ENCODE measurements around the gene CORO7. TPM values are rescaled to one million over a fixed set of nuclear protein-coding genes. Genes with fewer than 3 reads are reported as not detected.
A peak's percentile ranks its signal among the peaks of the same experiment; 100 is the strongest.

Gene CORO7
- polyA plus RNA-seq, 3 donors: 44.7 to 181 (median 68.4) TPM

DNA sequence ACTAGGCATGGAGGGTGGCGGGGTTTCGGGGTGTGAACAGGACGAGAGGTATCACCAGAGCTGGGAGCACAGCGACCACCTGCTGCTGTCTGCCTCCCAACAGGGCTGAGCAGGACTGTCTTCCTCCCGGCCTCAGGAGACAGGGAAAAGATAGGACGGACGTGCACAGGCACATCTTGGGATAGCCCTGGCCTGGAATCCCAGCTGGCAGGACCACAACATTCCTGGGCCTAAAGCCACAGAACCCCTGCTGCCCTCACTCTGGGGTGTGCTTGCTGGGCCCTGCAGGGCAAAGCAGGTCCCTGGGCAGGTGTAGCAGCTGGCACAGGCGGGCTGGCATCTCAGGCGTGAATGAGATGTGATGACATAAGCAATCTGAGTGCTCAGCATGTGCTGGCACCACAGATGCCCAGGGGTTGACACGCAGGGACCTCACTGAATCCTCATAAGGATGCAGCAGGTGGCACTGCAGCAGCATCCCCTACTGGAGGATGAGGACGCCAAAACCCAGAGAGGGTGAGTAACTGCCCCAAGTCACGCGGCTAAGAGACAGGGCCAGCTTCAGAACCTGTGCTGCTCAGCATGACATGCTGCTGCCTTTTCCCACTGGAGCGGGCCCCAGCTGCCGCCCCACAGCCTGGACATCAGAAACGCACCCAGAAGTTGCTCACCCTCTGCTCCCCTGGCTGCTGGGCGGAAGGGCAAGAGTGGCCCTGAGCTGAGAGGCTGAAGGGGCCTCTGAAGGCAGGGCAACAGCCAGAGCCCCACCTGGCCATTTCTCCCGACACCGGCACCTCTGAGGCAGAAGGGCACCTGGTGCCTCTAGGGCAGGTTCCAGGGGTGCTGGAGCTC is 7.1 kb downstream of the CORO7 start:
- WGBS (ENCODE audit: insufficient coverage): 97% methylated on average over 19 of the region's 19 CpGs

DNA sequence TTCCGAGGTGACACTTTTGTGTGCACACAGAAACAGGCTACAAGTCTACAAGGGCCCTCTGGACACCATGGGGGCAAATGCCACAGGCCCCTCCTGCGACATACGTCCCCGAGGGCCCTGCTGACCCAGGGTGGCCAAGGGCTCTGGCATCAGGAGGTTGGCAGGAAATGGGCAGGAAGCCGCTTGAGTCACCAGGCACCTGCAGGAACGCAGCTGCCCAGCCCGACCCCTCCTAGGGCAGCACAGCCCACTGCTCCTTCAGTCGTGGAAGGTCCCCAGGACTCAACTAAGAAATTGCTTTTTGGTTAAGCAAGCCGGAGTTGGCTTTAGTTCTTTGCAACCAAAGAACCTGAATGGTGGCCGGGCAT is 8.1 kb downstream of the CORO7 start:
- WGBS (ENCODE audit: insufficient coverage): 85% methylated on average over 10 of the region's 10 CpGs
- H3K4me3 Mint-ChIP-seq: no peak overlapping the region
- DNase-seq: no peak
- H3K4me1 Mint-ChIP-seq: peaks cover 2% of the 10 kb centered on the region
- H2AFZ ChIP-seq (ENCODE audit: insufficient read depth, low read depth, low read length, poor library complexity, severe bottlenecking): no peak overlapping the region
- H3K79me2 ChIP-seq (ENCODE audit: insufficient read depth, low read length): peaks cover 70% of the 10 kb centered on the region
- H3K27me3 Mint-ChIP-seq (ENCODE audit: low read depth in 3 of 3): peaks cover 0 to 1% (median 0%) of the 10 kb centered on the region in 3 donors
- no peaks in the 10 kb centered on the region for H3K27me3 ChIP-seq (ENCODE audit: control insufficient read depth in 2 of 2, insufficient read depth in 2 of 2, low read length in 2 of 2)
- no peak overlapping the region for H3K9ac ChIP-seq (ENCODE audit: insufficient read depth, low read length, poor library complexity, severe bottlenecking)
- TF ChIP-seq, protein P1, sequence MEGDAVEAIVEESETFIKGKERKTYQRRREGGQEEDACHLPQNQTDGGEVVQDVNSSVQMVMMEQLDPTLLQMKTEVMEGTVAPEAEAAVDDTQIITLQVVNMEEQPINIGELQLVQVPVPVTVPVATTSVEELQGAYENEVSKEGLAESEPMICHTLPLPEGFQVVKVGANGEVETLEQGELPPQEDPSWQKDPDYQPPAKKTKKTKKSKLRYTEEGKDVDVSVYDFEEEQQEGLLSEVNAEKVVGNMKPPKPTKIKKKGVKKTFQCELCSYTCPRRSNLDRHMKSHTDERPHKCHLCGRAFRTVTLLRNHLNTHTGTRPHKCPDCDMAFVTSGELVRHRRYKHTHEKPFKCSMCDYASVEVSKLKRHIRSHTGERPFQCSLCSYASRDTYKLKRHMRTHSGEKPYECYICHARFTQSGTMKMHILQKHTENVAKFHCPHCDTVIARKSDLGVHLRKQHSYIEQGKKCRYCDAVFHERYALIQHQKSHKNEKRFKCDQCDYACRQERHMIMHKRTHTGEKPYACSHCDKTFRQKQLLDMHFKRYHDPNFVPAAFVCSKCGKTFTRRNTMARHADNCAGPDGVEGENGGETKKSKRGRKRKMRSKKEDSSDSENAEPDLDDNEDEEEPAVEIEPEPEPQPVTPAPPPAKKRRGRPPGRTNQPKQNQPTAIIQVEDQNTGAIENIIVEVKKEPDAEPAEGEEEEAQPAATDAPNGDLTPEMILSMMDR (IDR thresholded peaks at IDR 0.05): no peak
- intact Hi-C loops (cut with micrococcal nuclease): no loop called here
- H3K27ac ChIP-seq (ENCODE audit: low read depth in 1 of 2, low read length in 2 of 2): no peak overlapping the region
- H3K36me3 Mint-ChIP-seq: peaks cover 69 to 99% of the 10 kb centered on the region in 2 donors
- H3K4me1 ChIP-seq (ENCODE audit: control insufficient read depth in 1 of 2, insufficient read depth in 2 of 2, low read length in 2 of 2): no peaks in the 10 kb centered on the region
- no peaks in the 10 kb centered on the region for H3K9me3 ChIP-seq (replicated peaks in 1 of 2; ENCODE audit: control insufficient read depth in 1 of 2, insufficient read depth in 1 of 2, low read length in 2 of 2)
- peaks cover 100% of the 10 kb centered on the region for H4K20me1 ChIP-seq (ENCODE audit: insufficient read depth, low read length)
- no peak overlapping the region for H3K4me2 ChIP-seq (replicated peaks; ENCODE audit: extremely low read depth, low read length, poor library complexity, severe bottlenecking)
- no peaks in the 10 kb centered on the region for H3K9me3 Mint-ChIP-seq
- no peak overlapping the region for H3K4me3 ChIP-seq (replicated peaks in 1 of 3; ENCODE audit: low read depth in 2 of 3, low read length in 3 of 3)
- no peak overlapping the region for H3K27ac Mint-ChIP-seq
- H3K36me3 ChIP-seq (replicated peaks in 1 of 2; ENCODE audit: control insufficient read depth in 1 of 2, insufficient read depth in 2 of 2, low read length in 2 of 2): peaks cover 92 to 100% of the 10 kb centered on the region in 2 donors

More for the DNA sequence above, 7.1 kb downstream of the CORO7 start:
- Mint-ChIP-seq H3K4me1 (peaks cover 5% of the 10 kb centered on the region), H3K36me3 (peaks cover 68 to 98% of the 10 kb centered on the region in 2 donors), H3K27ac (peak overlapping the region in 2 of 7 donors; percentile 42 to 46), H3K27me3 (ENCODE audit: low read depth in 3 of 3) (peaks cover 0 to 4% (median 1%) of the 10 kb centered on the region in 3 donors), H3K4me3 (no peak overlapping the region), H3K9me3 (no peaks in the 10 kb centered on the region)
- no peak overlapping the region for H3K4me3 ChIP-seq (replicated peaks in 1 of 3; ENCODE audit: low read depth in 2 of 3, low read length in 3 of 3)
- no peak overlapping the region for H3K27ac ChIP-seq (ENCODE audit: low read depth in 1 of 2, low read length in 2 of 2)
- intact Hi-C loops (cut with micrococcal nuclease): no loop called here
- H4K20me1 ChIP-seq (ENCODE audit: insufficient read depth, low read length): peaks cover 100% of the 10 kb centered on the region
- TF ChIP-seq, protein P1 (IDR thresholded peaks at IDR 0.05): no peak
- no peak overlapping the region for H3K9ac ChIP-seq (ENCODE audit: insufficient read depth, low read length, poor library complexity, severe bottlenecking)
- H2AFZ ChIP-seq (ENCODE audit: insufficient read depth, low read depth, low read length, poor library complexity, severe bottlenecking): no peak overlapping the region
- peaks cover 4 to 7% of the 10 kb centered on the region in 2 donors for H3K4me1 ChIP-seq (ENCODE audit: control insufficient read depth in 1 of 2, insufficient read depth in 2 of 2, low read length in 2 of 2)
- no peaks in the 10 kb centered on the region for H3K27me3 ChIP-seq (ENCODE audit: control insufficient read depth in 2 of 2, insufficient read depth in 2 of 2, low read length in 2 of 2)
- H3K9me3 ChIP-seq (replicated peaks in 1 of 2; ENCODE audit: control insufficient read depth in 1 of 2, insufficient read depth in 1 of 2, low read length in 2 of 2): no peaks in the 10 kb centered on the region
- H3K79me2 ChIP-seq (ENCODE audit: insufficient read depth, low read length): peaks cover 79% of the 10 kb centered on the region
- H3K4me2 ChIP-seq (replicated peaks; ENCODE audit: extremely low read depth, low read length, poor library complexity, severe bottlenecking): no peak overlapping the region
- peaks cover 85 to 92% of the 10 kb centered on the region in 2 donors for H3K36me3 ChIP-seq (replicated peaks in 1 of 2; ENCODE audit: control insufficient read depth in 1 of 2, insufficient read depth in 2 of 2, low read length in 2 of 2)
- DNase-seq: no peak

Measured in CD14-positive monocyte (primary cell).